Peyer's patch (tissue), 4 donors: Measurements from ENCODE around the gene FRS2.

Source experiments
- CTCF ChIP-seq, 6 experiments: fragments of 450-650 bp in 4 of 6; fragments of 200-600 bp in 2 of 6; sonication (generic) in 1 of 6; IDR thresholded peaks; one replicate each; pipeline ENCODE4 v1.5.1; 2017 to 2019; ENCODE audit warnings: antibody characterized with exemption in 6 of 6, mild to moderate bottlenecking in 3 of 6, moderate library complexity in 1 of 6
- POLR2A ChIP-seq, 2 donors: fragments of 450-650 bp; IDR thresholded peaks; one replicate each; pipeline ENCODE4 v1.5.1; 2017; ENCODE audit warnings: antibody characterized with exemption in 2 of 2, mild to moderate bottlenecking in 2 of 2, moderate library complexity in 2 of 2

- TF ChIP-seq CTCF (IDR thresholded peaks at IDR 0.05) (no peak), POLR2A (IDR thresholded peaks at IDR 0.05) (no peak)
These were observed 13.9 kb upstream of the FRS2 start for GRCh38 chr12:69456239-69456638.
